HCT116 (cell line): ENCODE measurements around the gene KIAA0319L.

Source experiments
- CTCF ChIP-seq, 3 experiments: fragments of 200-600 bp in 1 of 3; sonication (generic) in 1 of 3; IDR thresholded peaks in 2 of 3; conservative IDR thresholded peaks in 1 of 3; 2 replicates each; pipeline ENCODE4 v1.5.1; 2012 to 2017; ENCODE audit warnings: low read depth in 2 of 3, low read length in 2 of 3, antibody characterized with exemption in 1 of 3, borderline replicate concordance in 1 of 3, control low read depth in 1 of 3, mild to moderate bottlenecking in 1 of 3, mixed read lengths in 1 of 3, mixed run types in 1 of 3, moderate library complexity in 1 of 3; ENCODE audit not compliant: insufficient read depth in 1 of 3
- MAX ChIP-seq: IDR thresholded peaks from 2 replicates; pipeline ENCODE4 v1.6.1; 2012
- REST ChIP-seq: IDR thresholded peaks from 2 replicates; pipeline ENCODE4 v1.6.1; 2012; ENCODE audit warnings: low read depth

- no peak for TF ChIP-seq REST
- no peak for TF ChIP-seq CTCF (IDR thresholded peaks at IDR 0.05 in 2 of 3, conservative IDR thresholded peaks at IDR 0.05 in 1 of 3; ENCODE audit: borderline replicate concordance in 1 of 3, insufficient read depth in 1 of 3, low read depth in 2 of 3, low read length in 2 of 3)
- no peak for TF ChIP-seq MAX
Measured at GRCh38 chr1:35511305-35511704, 45.9 kb downstream of the KIAA0319L start.
